ENCODE results near the gene UNC93A.
"Not testable (repeated sequence)": the region's sequence is repeated elsewhere in the genome, so short reads cannot be mapped to it uniquely, and the experiment has no call there.

Gene UNC93A

DNA sequence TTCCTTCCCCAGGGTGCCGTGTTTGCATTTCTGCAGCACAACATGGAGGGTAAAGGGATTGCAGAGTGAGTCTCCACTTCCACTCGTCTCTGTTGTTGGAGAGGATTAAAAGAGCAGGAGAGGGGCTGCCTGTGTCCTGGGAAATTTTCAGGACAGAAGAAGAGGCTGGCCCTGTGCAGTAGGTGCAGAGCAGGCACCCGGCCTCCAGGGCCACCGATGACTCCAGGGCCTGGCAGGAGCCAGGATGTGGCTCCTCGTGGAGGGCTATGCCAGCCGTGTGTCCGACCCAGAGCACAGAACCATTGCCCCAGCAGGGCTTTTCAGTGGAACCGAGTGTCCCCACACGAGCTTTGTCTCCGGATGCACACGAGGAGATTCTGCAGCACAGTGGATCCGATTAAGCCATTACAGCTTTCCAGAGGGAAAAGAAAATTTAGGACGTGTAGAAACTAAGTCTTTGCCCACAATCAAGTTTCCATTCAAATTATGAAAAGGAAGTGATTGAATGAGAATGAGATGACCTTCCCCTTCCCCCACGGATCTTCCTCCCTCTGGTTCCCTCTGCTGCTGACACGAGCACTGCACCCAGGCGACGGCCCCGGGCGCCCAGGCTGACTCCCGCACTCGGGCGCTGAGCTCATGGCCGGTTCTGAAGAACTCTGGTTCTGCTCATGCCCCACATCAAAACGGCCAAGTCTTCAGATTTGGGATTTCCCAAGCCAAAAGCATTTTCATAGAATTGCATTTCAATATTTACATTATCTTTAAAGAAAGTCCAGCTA lies 43.1 kb upstream of the UNC93A start:
- TF ChIP-seq, protein P1, sequence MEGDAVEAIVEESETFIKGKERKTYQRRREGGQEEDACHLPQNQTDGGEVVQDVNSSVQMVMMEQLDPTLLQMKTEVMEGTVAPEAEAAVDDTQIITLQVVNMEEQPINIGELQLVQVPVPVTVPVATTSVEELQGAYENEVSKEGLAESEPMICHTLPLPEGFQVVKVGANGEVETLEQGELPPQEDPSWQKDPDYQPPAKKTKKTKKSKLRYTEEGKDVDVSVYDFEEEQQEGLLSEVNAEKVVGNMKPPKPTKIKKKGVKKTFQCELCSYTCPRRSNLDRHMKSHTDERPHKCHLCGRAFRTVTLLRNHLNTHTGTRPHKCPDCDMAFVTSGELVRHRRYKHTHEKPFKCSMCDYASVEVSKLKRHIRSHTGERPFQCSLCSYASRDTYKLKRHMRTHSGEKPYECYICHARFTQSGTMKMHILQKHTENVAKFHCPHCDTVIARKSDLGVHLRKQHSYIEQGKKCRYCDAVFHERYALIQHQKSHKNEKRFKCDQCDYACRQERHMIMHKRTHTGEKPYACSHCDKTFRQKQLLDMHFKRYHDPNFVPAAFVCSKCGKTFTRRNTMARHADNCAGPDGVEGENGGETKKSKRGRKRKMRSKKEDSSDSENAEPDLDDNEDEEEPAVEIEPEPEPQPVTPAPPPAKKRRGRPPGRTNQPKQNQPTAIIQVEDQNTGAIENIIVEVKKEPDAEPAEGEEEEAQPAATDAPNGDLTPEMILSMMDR (IDR thresholded peaks at IDR 0.05; ENCODE audit: low read depth, low read length, missing control alignments): no peak
- DNase-seq (ENCODE audit: extremely low read depth, low read depth): no peak

DNA sequence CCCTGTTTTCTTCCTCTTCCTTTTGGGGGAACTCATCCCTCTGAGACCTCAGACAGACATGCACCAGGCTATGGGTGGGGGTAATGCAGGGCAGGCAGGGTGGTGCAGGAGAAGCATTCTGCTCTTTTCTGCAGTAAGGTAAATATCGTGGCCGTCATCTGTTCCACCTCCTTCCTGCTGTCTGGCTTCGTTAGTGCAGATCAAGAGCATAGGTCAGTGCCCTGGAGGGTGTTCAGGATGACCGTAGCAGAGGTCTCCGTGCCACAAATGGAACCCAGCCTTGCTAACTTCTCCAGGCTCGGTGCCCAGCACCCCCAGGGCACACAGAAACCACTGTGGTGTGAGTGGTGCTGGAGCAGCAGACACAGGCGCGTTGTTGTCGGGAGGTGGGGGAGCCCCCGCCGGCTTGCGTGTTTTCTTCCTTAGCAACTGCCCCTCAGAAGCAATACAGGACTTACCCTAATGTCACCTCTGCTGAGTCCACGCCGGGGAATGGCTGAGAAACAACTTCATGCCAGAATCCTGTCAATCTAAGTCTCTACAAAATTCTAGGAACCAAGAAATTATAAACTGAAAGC lies 42.1 kb upstream of the UNC93A start:
- DNase-seq (ENCODE audit: extremely low read depth, low read depth); H3K4me3 ChIP-seq (replicated peaks; ENCODE audit: low read depth, low read length): not testable (repeated sequence)

More for the DNA sequence above, 43.1 kb upstream of the UNC93A start:
- no peak overlapping the region for H3K4me3 ChIP-seq (replicated peaks; ENCODE audit: low read depth, low read length)

DNA sequence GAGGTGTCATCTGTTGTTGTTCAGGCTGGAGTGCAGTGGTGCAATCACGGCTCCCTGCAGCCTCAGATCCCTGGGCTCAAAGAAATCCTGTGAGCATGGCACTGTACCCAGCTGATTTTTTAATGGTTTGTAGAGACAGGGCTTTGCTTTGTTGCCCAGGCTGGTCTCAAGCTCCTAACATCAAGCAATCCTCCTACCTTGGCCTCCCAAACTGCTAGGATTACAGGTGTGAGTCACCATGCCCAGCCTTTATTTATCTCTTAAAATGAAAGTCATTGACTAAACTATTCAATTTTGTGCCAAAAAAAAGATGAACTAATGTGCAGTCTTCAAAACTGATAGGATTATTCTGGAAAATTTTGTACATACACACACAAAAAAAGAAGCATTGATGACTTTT lies 38.8 kb upstream of the UNC93A start:
- DNase-seq (ENCODE audit: extremely low read depth, low read depth): no peak
- H3K4me3 ChIP-seq (replicated peaks; ENCODE audit: low read depth, low read length): no peak overlapping the region
- TF ChIP-seq, protein P1 (IDR thresholded peaks at IDR 0.05; ENCODE audit: low read depth, low read length, missing control alignments): no peak

DNA sequence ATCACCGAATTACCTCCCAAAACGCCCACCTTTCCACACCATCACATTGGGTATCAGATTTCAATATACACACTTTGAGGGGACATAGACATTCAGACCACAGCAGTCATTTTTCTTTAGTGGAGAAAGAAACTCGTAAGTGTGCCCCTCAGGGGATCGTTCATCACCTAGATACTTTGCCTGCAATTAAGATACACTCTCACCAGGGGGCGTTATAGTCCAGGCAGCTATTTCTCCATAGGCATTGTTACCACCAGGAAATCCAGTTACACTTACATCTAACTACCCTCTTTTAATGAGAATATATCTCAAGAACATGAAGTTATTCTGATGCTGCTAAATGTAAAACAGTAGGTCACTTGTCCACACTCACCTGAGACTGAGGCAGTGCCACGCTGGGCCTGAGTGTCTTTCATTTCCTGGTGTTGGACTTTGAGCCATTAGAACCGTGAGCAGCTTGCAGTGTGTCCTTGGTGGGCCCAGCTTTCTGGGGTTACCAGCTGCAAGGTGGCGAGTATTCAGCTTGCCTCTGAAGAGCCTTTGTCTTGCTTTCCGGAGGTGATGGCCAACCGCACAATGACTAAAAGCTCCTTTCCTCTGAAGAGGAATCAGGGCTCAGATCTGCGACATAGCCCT lies 35.1 kb upstream of the UNC93A start:
- no peak overlapping the region for H3K4me3 ChIP-seq (replicated peaks; ENCODE audit: low read depth, low read length)
- TF ChIP-seq, protein P1 (IDR thresholded peaks at IDR 0.05; ENCODE audit: low read depth, low read length, missing control alignments): no peak
- DNase-seq (ENCODE audit: extremely low read depth, low read depth): no peak

DNA sequence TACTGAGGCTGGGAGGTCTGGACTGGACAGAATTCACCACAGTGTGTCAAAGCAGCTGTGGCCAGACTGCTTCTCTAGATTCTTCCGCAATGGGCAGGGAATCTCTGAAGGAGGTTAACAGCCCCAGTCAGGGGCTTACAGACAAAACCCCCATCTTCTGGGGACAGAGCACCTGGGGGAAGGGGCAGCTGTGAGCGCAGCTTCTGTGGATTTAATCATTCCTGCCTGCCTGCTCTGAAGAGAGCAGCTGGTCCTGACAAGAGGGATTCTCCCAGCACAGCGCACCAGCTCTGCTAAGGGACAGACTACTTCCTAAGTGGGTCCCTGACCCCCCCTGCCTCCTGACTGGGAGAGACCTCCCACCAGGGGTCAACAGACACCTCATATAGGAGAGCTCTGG lies 32.5 kb upstream of the UNC93A start:
- TF ChIP-seq, protein P1 (IDR thresholded peaks at IDR 0.05; ENCODE audit: low read depth, low read length, missing control alignments): no peak
- no peak for DNase-seq (ENCODE audit: extremely low read depth, low read depth)
- no peak overlapping the region for H3K4me3 ChIP-seq (replicated peaks; ENCODE audit: low read depth, low read length)

DNA sequence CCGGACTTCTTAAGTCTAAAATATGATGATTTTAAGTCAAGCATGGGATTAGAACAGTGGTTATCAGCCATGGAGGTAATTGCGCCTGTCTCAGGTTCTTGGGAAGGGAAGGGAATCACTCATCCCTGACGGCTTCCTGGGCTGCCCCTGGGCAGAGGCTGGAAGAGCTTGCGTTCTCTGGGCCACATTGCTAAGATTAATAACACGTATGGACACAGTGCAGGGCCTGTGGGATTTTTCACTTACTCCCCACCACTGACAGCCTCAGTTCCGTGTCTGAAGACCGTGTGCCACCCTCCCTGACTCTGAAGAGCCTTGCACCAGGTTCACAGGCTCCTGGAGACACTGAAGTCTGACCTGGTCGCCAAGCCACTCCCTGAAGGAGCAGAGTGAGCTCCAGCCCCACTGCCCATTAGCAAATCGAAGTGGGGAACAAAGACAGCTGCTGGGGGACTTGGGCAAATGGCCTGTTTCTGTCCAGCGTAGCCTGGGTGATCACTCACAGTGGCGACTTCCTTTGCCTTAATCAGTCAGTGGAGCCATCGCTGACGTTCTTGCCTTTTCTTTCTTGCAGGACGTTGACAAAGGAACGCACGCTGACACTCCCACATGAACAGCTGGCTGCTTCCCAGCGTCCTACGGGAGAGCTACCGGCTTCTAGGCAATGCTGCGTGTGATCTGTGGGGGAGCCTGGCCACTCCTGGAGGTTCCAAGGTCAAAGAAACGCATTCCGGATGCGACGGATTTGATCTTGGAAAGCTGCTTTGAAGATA lies 24.9 kb upstream of the UNC93A start:
- not testable (repeated sequence) for H3K4me3 ChIP-seq (replicated peaks; ENCODE audit: low read depth, low read length); DNase-seq (ENCODE audit: extremely low read depth, low read depth)

DNA sequence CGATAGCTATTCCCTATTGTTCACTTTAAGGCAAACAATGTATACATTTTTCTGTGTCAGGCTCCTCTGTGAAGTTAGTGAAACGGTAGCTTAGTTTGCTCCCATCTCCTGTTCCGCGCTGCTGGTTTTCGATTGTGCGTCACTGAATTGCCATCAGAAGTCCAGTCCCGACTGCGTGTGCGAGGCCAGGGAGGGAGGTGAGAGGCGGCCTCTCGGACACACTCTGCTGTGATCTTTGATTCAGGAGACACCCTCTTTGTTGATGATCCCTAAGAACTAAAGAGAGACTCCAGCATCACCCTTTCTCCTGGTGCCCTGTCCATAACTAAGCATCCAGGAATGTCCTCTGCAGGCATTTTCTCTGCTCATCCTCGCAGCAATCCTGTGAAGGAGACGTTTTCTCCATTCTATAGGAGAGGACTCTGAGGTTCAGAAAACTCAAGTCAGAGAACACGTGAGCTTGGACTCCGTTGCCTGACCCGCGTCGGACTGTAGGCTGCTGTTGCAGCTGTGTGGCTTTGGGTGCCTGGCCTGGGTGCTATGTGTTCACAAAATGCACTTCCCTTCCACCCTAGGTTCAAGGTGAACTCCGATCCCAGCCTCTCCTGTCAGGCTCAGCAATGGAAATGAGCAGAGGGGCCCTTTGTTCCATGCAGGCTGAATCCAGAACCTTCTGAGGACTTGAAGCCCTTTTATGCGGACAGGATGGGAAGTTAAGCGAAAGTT lies 24.1 kb upstream of the UNC93A start:
- TF ChIP-seq, protein P1 (IDR thresholded peaks at IDR 0.05; ENCODE audit: low read depth, low read length, missing control alignments): no peak
- DNase-seq (ENCODE audit: extremely low read depth, low read depth): no peak

DNA sequence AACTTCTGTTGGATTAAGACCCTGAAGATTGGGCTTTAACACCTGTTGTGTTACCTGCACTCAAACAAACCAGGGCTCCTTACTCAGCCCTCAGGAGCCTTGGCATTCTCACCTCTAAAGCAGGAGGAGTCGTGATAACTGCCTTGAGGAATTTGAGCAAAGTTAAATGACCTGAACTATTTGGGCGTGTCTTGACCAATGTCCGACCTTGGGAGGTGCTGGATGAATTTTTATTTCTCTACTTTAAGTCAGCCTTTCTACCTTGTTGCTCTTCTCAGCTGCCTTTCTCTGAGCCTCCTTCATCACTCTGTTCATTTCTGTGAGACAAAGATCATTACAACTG lies 23.6 kb upstream of the UNC93A start:
- not testable (repeated sequence) for H3K4me3 ChIP-seq (replicated peaks; ENCODE audit: low read depth, low read length); DNase-seq (ENCODE audit: extremely low read depth, low read depth)

More for the DNA sequence above, 24.1 kb upstream of the UNC93A start:
- H3K4me3 ChIP-seq (replicated peaks; ENCODE audit: low read depth, low read length): no peak overlapping the region
